Spleen (tissue), 7 donors: ENCODE measurements around the gene LDLRAD4.

Experiments used
- CTCF ChIP-seq, 11 experiments: fragments of 200-600 bp in 7 of 11; fragments of 450-650 bp in 4 of 11; sonication (generic) in 4 of 11; IDR thresholded peaks in 8 of 11; conservative IDR thresholded peaks in 3 of 11; 1 replicate in 7 of 11; 2 replicates in 4 of 11; pipeline versions ENCODE4 v1.4.0 to v1.8.0; 2016 to 2021; ENCODE audit warnings: antibody characterized with exemption in 11 of 11, inconsistent platforms in 4 of 11, mild to moderate bottlenecking in 1 of 11
- POLR2A ChIP-seq, 3 donors: fragments of 450-650 bp; IDR thresholded peaks; one replicate each; pipeline ENCODE4 v1.5.1; 2017; ENCODE audit warnings: antibody characterized with exemption in 3 of 3, mild to moderate bottlenecking in 1 of 3
- donor health status: DM: no; HTN: no; CAD: no; lungs with moderate emphysema.
- donor health status: DM: no; HTN: no; CAD: no.
- donor health status: DM: no; HTN: no; CAD: no.

GRCh38 chr18:13269521-13270011 lies 51.0 kb downstream of the LDLRAD4 start:
- no peak for TF ChIP-seq CTCF (IDR thresholded peaks at IDR 0.05 in 8 of 11, conservative IDR thresholded peaks at IDR 0.05 in 3 of 11)
- no peak for TF ChIP-seq POLR2A (IDR thresholded peaks at IDR 0.05)
